ENCODE data around the gene NMD3.

The NMD3 gene

GRCh38 chr3:161236240-161236639, 15.1 kb downstream of the NMD3 start:
- no peak for TF ChIP-seq CTCF (IDR thresholded peaks at IDR 0.05)

GRCh38 chr3:161239700-161240099, 18.6 kb downstream of the NMD3 start:
- no peak for TF ChIP-seq CTCF (IDR thresholded peaks at IDR 0.05)

- TF ChIP-seq CTCF (IDR thresholded peaks at IDR 0.05): no peak
Observed at GRCh38 chr3:161244538-161244937, 23.4 kb downstream of the NMD3 start.

GRCh38 chr3:161247049-161247448, 25.9 kb downstream of the NMD3 start:
- no peak for TF ChIP-seq CTCF (IDR thresholded peaks at IDR 0.05)

- TF ChIP-seq CTCF (IDR thresholded peaks at IDR 0.05): no peak
Observed at GRCh38 chr3:161250116-161250515, 29.0 kb downstream of the NMD3 start.

GRCh38 chr3:161251716-161252115, 30.6 kb downstream of the NMD3 start:
- TF ChIP-seq CTCF (IDR thresholded peaks at IDR 0.05): no peak

- TF ChIP-seq CTCF (IDR thresholded peaks at IDR 0.05): no peak
Observed at GRCh38 chr3:161252143-161252542, 31.0 kb downstream of the NMD3 start.

GRCh38 chr3:161253711-161254110, 32.6 kb downstream of the NMD3 start:
- no peak for TF ChIP-seq CTCF (IDR thresholded peaks at IDR 0.05)
